CD4-positive, alpha-beta memory T cell (primary cell): ENCODE results near the gene CTTNBP2NL. TPM values are rescaled to one million over a fixed set of nuclear protein-coding genes. Genes with fewer than 3 reads are reported as not detected.

Experiments used
- CTCF ChIA-PET: fragments of 350-600 bp; sonication (Branson Sonifier 250); formaldehyde crosslinking; loops from one replicate; lab custom pipeline; 2021; ENCODE audit warnings: inconsistent platforms; ENCODE audit not compliant: partially characterized antibody; lab: Charles Lee
- POLR2A ChIA-PET: fragments of 350-600 bp; sonication (Branson Sonifier 250); formaldehyde crosslinking; loops from one replicate; lab custom pipeline; 2021; ENCODE audit not compliant: partially characterized antibody; lab: Charles Lee
- DNase-seq, 5 donors: peaks; one replicate each; pipeline versions ENCODE4 v3.0.0 to v3.0.0-alpha.2; 2020 to 2022; ENCODE audit warnings: mixed read lengths in 1 of 5
- H3K27ac ChIP-seq: one replicate; pipeline ENCODE4 v1.7.0; 2013; ENCODE audit warnings: low read depth, low read length
- H3K27me3 ChIP-seq: 2 replicates; pipeline ENCODE4 v1.7.0; 2013; ENCODE audit warnings: mild to moderate bottlenecking, low read length, moderate library complexity; ENCODE audit not compliant: insufficient read depth
- H3K36me3 ChIP-seq: 2 replicates; pipeline ENCODE4 v1.7.0; 2013; ENCODE audit warnings: mild to moderate bottlenecking, low read length, moderate library complexity; ENCODE audit not compliant: insufficient read depth
- H3K4me1 ChIP-seq: 2 replicates; pipeline ENCODE4 v1.7.0; 2013; ENCODE audit warnings: mild to moderate bottlenecking, low read length, moderate library complexity; ENCODE audit not compliant: insufficient read depth
- H3K4me3 ChIP-seq, 2 donors: one replicate each; pipeline ENCODE4 v1.7.0; 2013; ENCODE audit warnings: low read length in 2 of 2, mild to moderate bottlenecking in 1 of 2
- H3K9me3 ChIP-seq, 2 donors: one replicate each; pipeline ENCODE4 v1.7.0; 2013; ENCODE audit warnings: low read length in 2 of 2, control low read depth in 1 of 2; ENCODE audit not compliant: control insufficient read depth in 1 of 2
- H3K27ac Mint-ChIP-seq, 7 donors: one replicate each; pipeline ENCODE4 v1.8.0; 2020 to 2021; ENCODE audit warnings: mixed read lengths in 7 of 7, mild to moderate bottlenecking in 6 of 7, inconsistent platforms in 3 of 7, moderate library complexity in 3 of 7
- H3K27me3 Mint-ChIP-seq, 2 donors: one replicate each; pipeline ENCODE4 v1.8.0; 2020 to 2021; ENCODE audit warnings: mixed read lengths in 2 of 2
- H3K36me3 Mint-ChIP-seq, 2 donors: one replicate each; pipeline ENCODE4 v1.8.0; 2020 to 2021; ENCODE audit warnings: mixed read lengths in 2 of 2, inconsistent platforms in 1 of 2, mild to moderate bottlenecking in 1 of 2
- H3K4me1 Mint-ChIP-seq, 4 donors: one replicate each; pipeline ENCODE4 v1.8.0; 2020 to 2021; ENCODE audit warnings: mixed read lengths in 4 of 4, mild to moderate bottlenecking in 1 of 4
- H3K4me3 Mint-ChIP-seq, 8 donors: one replicate each; pipeline ENCODE4 v1.8.0; 2020 to 2021; ENCODE audit warnings: mixed read lengths in 8 of 8, mild to moderate bottlenecking in 7 of 8, moderate library complexity in 6 of 8, inconsistent platforms in 3 of 8
- H3K9me3 Mint-ChIP-seq, 8 donors: one replicate each; pipeline ENCODE4 v1.8.0; 2020 to 2021; ENCODE audit warnings: mixed read lengths in 8 of 8, mild to moderate bottlenecking in 5 of 8, inconsistent platforms in 3 of 8, moderate library complexity in 1 of 8
- intact Hi-C: fragments of 100-400 bp; cut with micrococcal nuclease; formaldehyde crosslinking; loops from one replicate; pipeline ENCODE4 v1.15.1; 2023
- polyA plus RNA-seq, 2 donors: library from polyadenylated mRNA; unstranded; fragments of 300-500 nt; fragmentation: Illumina TruSeq; gene quantifications; one replicate each; pipeline ENCODE4 v1.2.3, GENCODE V29; 2021
- total RNA-seq, 2 experiments: library from RNA; stranded (reverse); gene quantifications; one replicate each; pipeline ENCODE4 v1.2.3, GENCODE V29; 2021

CTTNBP2NL gene
- total and polyA plus RNA-seq, 4 experiments from 2014 or later = 0.24 to 0.84 (median 0.47) TPM; not detected in 1

DNA sequence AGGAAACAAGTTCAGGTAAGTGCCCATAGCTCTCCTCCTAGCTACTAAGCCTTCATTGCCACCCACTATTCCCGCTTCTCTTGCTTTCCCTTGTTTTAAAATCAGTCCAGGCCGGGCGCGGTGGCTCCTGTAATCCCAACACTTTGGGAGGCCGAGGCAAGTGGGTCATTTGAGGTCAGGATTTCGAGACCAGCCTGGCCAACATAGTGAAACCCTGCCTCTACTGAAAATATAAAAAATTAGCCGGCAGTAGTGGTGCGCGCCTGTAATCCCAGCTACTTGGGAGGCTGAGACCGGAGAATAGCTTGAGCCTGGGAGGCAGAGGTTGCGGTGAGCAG, 4.4 kb upstream of the CTTNBP2NL start:
- peaks cover 10 to 16% (median 13%) of the 10 kb centered on the region in 4 donors for H3K4me1 Mint-ChIP-seq
- no peak overlapping the region for H3K27ac ChIP-seq
- POLR2A ChIA-PET = interaction anchor here (0.9 to 2.3 kb wide), 4 partner anchors 226 to 682 kb away, joined by 3 to 10 read pairs (median 5); partner anchors contain the start of genes LRIG2, PPM1J and RHOC
- H3K4me3 ChIP-seq = no peak overlapping the region
- H3K27me3 Mint-ChIP-seq = peaks cover 12 to 24% of the 10 kb centered on the region in 2 donors
- H3K36me3 ChIP-seq = no peaks in the 10 kb centered on the region
- peaks cover 4% of the 10 kb centered on the region for H3K27me3 ChIP-seq
- no peaks in the 10 kb centered on the region for H3K9me3 ChIP-seq
- CTCF ChIA-PET = interaction anchor here (0.8 to 7.1 kb wide), 24 partner anchors 9 to 681 kb away, joined by 3 to 203 read pairs (median 8); partner anchors contain the start of genes LRIG2 and WNT2B
- peaks cover 15% of the 10 kb centered on the region for H3K4me1 ChIP-seq
- no peak overlapping the region for H3K27ac Mint-ChIP-seq
- DNase-seq = no peak
- no peaks in the 10 kb centered on the region for H3K9me3 Mint-ChIP-seq
- no peak overlapping the region for H3K4me3 Mint-ChIP-seq
- H3K36me3 Mint-ChIP-seq = peaks cover 0 to 2% of the 10 kb centered on the region in 2 donors
- intact Hi-C loops = loop anchor here (2.0 kb wide), 3 partner anchors 227 to 681 kb away; partner anchors contain the start of genes CAPZA1, LRIG2 and ST7L

DNA sequence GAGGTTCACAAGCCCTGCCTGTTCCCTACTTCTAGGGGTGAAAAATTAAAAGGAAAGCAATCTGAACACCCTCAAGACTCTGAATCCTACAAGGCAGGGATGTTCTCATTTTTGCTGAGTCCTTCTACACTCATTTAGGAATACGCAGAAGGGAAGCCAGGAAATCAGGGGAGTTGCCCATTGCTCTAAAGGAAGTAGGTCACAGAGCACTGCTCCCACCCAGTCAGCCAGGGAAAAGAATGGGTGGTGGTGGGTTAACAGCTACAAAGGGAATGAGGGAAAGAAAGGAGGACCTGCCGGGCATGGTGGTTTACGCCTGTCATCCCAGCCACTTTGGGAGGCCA, 2.4 kb upstream of the CTTNBP2NL start:
- H3K9me3 Mint-ChIP-seq = no peaks in the 10 kb centered on the region
- H3K27ac Mint-ChIP-seq = no peak overlapping the region
- no peaks in the 10 kb centered on the region for H3K9me3 ChIP-seq
- peaks cover 19% of the 10 kb centered on the region for H3K4me1 ChIP-seq
- ChIA-PET POLR2A (no interaction called here), CTCF (interaction anchor here (0.9 to 7.1 kb wide), 4 partner anchors 23 to 322 kb away, joined by 4 to 203 read pairs (median 6); partner anchors contain the start of gene PPM1J)
- peaks cover 10 to 27% of the 10 kb centered on the region in 2 donors for H3K27me3 Mint-ChIP-seq
- H3K4me3 Mint-ChIP-seq = no peak overlapping the region
- no peaks in the 10 kb centered on the region for H3K36me3 ChIP-seq
- H3K4me1 Mint-ChIP-seq = peaks cover 16 to 23% (median 19%) of the 10 kb centered on the region in 4 donors
- no peak overlapping the region for H3K4me3 ChIP-seq
- H3K27me3 ChIP-seq = peaks cover 4% of the 10 kb centered on the region
- H3K36me3 Mint-ChIP-seq = peaks cover 0 to 5% of the 10 kb centered on the region in 2 donors
- intact Hi-C loops = no loop called here
- no peak overlapping the region for H3K27ac ChIP-seq
- DNase-seq = no peak

DNA sequence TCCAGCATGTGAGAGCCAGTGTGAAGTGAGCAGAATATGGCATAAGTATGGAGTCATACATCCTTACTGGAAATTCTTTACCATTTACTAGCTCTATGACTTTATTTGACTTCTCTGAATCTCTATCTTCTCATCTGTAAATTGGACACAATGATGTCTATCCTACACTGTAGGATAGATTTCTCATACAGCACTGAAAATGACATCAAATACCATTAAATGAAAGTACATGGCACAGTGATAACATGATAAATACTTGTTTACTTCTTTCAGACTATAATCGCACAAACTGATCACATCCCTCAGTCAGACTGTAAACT, 1.3 kb upstream of the CTTNBP2NL start:
- no peaks in the 10 kb centered on the region for H3K36me3 ChIP-seq
- peaks cover 8 to 20% of the 10 kb centered on the region in 2 donors for H3K27me3 Mint-ChIP-seq
- CTCF ChIA-PET = interaction anchor here (0.6 to 7.1 kb wide), 4 partner anchors 24 to 313 kb away, joined by 3 to 203 read pairs (median 6); no protein-coding TSS in a partner anchor
- peaks cover 0 to 5% of the 10 kb centered on the region in 2 donors for H3K36me3 Mint-ChIP-seq
- no peak overlapping the region for H3K27ac ChIP-seq
- H3K9me3 Mint-ChIP-seq = no peaks in the 10 kb centered on the region
- H3K9me3 ChIP-seq = no peaks in the 10 kb centered on the region
- H3K4me3 ChIP-seq = no peak overlapping the region
- intact Hi-C loops = no loop called here
- peaks cover 16 to 23% (median 20%) of the 10 kb centered on the region in 4 donors for H3K4me1 Mint-ChIP-seq
- POLR2A ChIA-PET = no interaction called here
- no peak for DNase-seq
- H3K4me1 ChIP-seq = peaks cover 19% of the 10 kb centered on the region
- H3K27ac Mint-ChIP-seq = peak overlapping the region in 1 of 7 donors; percentile 6
- peaks cover 2% of the 10 kb centered on the region for H3K27me3 ChIP-seq
- H3K4me3 Mint-ChIP-seq = peak overlapping the region in 2 of 8 donors; percentile 16 to 30

DNA sequence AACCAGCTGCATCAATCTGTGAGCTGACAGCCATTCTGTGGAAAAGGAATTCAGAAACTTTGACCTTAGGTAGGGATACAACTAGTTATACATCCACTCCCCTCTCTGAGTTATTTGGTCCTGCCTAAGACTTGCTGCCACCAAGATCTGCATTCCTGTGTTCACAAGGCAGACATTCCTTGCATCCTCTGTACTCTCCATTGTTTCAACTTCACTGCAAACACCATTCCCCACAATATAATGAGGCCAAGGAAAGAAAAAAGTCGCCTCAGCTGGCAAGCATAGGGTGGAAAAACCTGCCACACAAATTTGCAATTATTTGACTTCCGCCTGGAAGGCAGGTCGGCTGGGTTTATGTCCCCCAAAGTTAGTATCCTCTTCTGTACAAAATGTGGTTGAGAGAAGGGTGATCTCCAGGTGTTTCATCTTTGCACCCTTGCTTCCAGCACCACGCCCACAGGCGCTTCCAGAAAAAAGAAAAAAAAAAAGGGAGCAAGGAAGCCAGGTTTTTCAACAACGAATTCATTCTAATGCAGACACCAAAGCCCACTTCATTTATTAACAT, 676 bp upstream of the CTTNBP2NL start:
- H3K9me3 ChIP-seq = no peaks in the 10 kb centered on the region
- Mint-ChIP-seq H3K4me3 (peak overlapping the region; percentile 92 to 96 (median 94)), H3K27ac (peak overlapping the region in 5 of 7 donors; percentile 59 to 84 (median 65)), H3K36me3 (peaks cover 0 to 5% of the 10 kb centered on the region in 2 donors), H3K9me3 (no peaks in the 10 kb centered on the region), H3K27me3 (peaks cover 8 to 20% of the 10 kb centered on the region in 2 donors), H3K4me1 (peaks cover 16 to 23% (median 20%) of the 10 kb centered on the region in 4 donors)
- DNase-seq = no peak
- no peaks in the 10 kb centered on the region for H3K36me3 ChIP-seq
- intact Hi-C loops = no loop called here
- no peaks in the 10 kb centered on the region for H3K27me3 ChIP-seq
- H3K4me1 ChIP-seq = peaks cover 19% of the 10 kb centered on the region
- CTCF ChIA-PET = interaction anchor here (1.0 to 7.1 kb wide), 4 partner anchors 25 to 320 kb away, joined by 3 to 203 read pairs (median 6); partner anchors contain the start of gene PPM1J
- POLR2A ChIA-PET = no interaction called here
- peak overlapping the region; percentile 8 for H3K27ac ChIP-seq
- H3K4me3 ChIP-seq = peak overlapping the region; percentile 74 to 89

DNA sequence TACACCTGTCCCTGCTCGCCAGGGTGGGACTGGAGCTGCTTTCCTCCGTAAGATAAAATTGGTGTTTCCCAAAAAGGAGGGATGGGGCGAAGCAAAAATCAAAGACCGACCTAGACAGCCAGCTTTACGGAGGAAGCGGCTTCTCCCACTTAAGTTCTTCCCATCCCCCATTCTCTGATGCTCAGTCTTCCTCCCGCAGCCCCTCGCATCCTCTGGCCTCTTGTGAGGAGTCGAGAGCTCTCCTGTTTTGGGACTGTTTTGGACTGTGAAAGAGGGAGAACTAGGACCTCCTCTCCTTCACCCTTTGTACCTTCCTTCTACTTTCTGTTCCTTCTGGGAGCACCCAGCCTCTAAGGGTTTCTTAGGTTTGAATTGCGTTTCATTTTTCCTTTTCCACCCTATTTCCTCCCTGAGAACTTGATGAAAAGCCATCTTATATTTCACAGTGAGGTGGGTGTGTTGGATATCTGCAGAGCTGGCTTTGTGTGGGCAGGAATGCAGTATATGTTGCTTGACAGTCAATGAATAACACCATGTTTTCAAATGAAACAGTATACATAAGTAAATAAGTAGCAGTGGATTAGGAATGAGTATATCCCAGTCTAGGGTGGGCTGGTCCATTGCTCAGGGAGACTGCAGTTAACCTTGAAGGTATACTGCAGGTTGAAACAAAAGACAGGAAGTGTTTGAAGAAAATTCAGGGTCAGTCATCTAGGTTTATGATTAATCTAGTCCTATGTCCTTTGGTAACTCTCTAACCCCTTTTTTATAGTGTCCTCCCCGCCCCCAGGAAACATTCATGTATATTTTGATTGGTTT, 848 bp downstream of the CTTNBP2NL start:
- Mint-ChIP-seq H3K9me3 (no peaks in the 10 kb centered on the region), H3K27ac (peak overlapping the region in 5 of 7 donors; percentile 3 to 83 (median 62)), H3K4me1 (peaks cover 12 to 23% (median 16%) of the 10 kb centered on the region in 4 donors), H3K36me3 (peaks cover 0 to 5% of the 10 kb centered on the region in 2 donors), H3K27me3 (peaks cover 6 to 18% of the 10 kb centered on the region in 2 donors), H3K4me3 (peak overlapping the region; percentile 92 to 96 (median 94))
- Histone ChIP-seq H3K27me3 (no peaks in the 10 kb centered on the region), H3K27ac (peak overlapping the region; percentile 8), H3K4me1 (peaks cover 15% of the 10 kb centered on the region), H3K4me3 (peak overlapping the region; percentile 74 to 89), H3K36me3 (no peaks in the 10 kb centered on the region), H3K9me3 (no peaks in the 10 kb centered on the region)
- ChIA-PET POLR2A (no interaction called here), CTCF (interaction anchor here (0.8 to 1.3 kb wide), 4 partner anchors 27 to 311 kb away, joined by 3 to 5 read pairs (median 4); no protein-coding TSS in a partner anchor)
- intact Hi-C loops = loop anchor here (1.0 kb wide), 1 partner anchor 69 kb away; no protein-coding TSS in a partner anchor
- peak in 2 of 5 donors; percentile 2 to 12 for DNase-seq

DNA sequence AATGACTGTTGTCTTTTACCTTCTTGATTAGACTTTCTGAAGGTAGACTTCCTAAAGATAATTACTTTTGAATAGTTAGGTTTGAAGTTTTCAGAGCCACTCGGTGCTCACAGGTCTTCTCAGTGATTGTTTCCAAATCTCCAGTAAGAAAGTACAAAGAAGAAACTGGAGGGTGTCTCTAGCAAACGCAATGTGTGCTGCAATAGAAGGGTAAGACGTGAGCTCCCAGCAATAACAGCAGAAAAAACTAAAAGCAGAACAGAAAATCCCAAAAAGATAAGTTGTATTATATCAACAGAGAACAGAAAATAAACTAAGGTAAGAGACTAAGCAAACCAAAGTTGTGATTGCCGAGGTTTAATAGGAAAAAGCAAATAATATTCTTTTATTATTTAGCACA, 1.8 kb downstream of the CTTNBP2NL start:
- intact Hi-C loops = no loop called here
- Mint-ChIP-seq H3K9me3 (no peaks in the 10 kb centered on the region), H3K27me3 (peaks cover 3 to 14% of the 10 kb centered on the region in 2 donors), H3K36me3 (peaks cover 0 to 5% of the 10 kb centered on the region in 2 donors), H3K27ac (no peak overlapping the region), H3K4me3 (peak overlapping the region in 2 of 8 donors; percentile 49 to 96), H3K4me1 (peaks cover 12 to 23% (median 16%) of the 10 kb centered on the region in 4 donors)
- ChIA-PET CTCF (interaction anchor here (1.3 kb wide), 1 partner anchor 68 kb away, joined by 5 read pairs; no protein-coding TSS in a partner anchor), POLR2A (no interaction called here)
- Histone ChIP-seq H3K4me3 (no peak overlapping the region), H3K36me3 (no peaks in the 10 kb centered on the region), H3K4me1 (peaks cover 15% of the 10 kb centered on the region), H3K27ac (no peak overlapping the region), H3K27me3 (no peaks in the 10 kb centered on the region), H3K9me3 (no peaks in the 10 kb centered on the region)
- DNase-seq = no peak
